ENCODE measurements around the gene NUP210L.

The NUP210L gene

GRCh38 chr1:153978274-153978909 is 176.5 kb downstream of the NUP210L start:
- no peak for TF ChIP-seq CTCF (IDR thresholded peaks at IDR 0.05)

GRCh38 chr1:153977250-153978240 is 177.3 kb downstream of the NUP210L start, which contains the start of gene JTB:
TSS of gene JTB (minus strand) at chr1:153977674. CDS start at chr1:153977252, 422 bp downstream.
- no peak for TF ChIP-seq CTCF (IDR thresholded peaks at IDR 0.05)

- no peak for TF ChIP-seq CTCF (IDR thresholded peaks at IDR 0.05)
These were observed 178.0 kb downstream of the NUP210L start for GRCh38 chr1:153976819-153977249.

- no peak for TF ChIP-seq CTCF (IDR thresholded peaks at IDR 0.05)
These were observed 181.3 kb downstream of the NUP210L start for GRCh38 chr1:153973525-153973924.

- no peak for TF ChIP-seq CTCF (IDR thresholded peaks at IDR 0.05)
These were observed 181.8 kb downstream of the NUP210L start for GRCh38 chr1:153973071-153973470.

GRCh38 chr1:153970346-153970745 is 184.5 kb downstream of the NUP210L start:
- no peak for TF ChIP-seq CTCF (IDR thresholded peaks at IDR 0.05)

GRCh38 chr1:153968972-153969371 is 185.9 kb downstream of the NUP210L start:
- no peak for TF ChIP-seq CTCF (IDR thresholded peaks at IDR 0.05)

Data from LNCAP (cell line).